ENCODE data around the gene CCDC57. TPM values are rescaled to one million over a fixed set of nuclear protein-coding genes. Genes with fewer than 3 reads are reported as not detected.

CCDC57 gene
- total and polyA plus RNA-seq, 2 of the 4 experiments (the other 2 are of a cell fraction), result 7.3 to 31.3 TPM

DNA sequence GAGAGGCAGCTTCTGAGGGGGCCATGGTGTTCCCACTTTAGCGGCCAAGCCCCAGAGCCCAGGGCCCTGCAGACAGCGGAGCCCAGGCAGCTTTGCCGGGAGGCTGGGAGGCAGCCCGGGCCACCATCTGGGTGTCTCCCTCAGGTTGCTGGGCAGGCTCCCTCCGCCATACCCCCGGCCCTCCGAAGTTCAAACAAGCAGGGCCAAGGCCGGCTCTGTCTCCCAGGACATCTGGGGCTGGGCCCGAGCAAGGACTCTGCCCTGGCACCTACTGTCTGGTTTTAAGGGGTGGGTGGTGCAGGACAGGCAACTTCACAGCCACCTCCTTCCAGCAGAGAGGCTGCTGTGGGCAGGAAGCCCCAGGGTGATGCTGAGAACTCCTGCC is 149.7 kb downstream of the CCDC57 start:
- Histone ChIP-seq H2BK15ac (ENCODE audit: low read depth, low read length) (no peak overlapping the region), H3K36me3 (ENCODE audit: control insufficient read depth, insufficient read depth, low read length) (peaks cover 48% of the 10 kb centered on the region), H2BK5ac (ENCODE audit: low read depth, low read length, poor library complexity, severe bottlenecking) (no peak overlapping the region), H2AFZ (replicated peaks; ENCODE audit: low read length, poor library complexity) (no peak overlapping the region), H3K56ac (ENCODE audit: extremely low read depth, insufficient read depth, low read length) (no peak overlapping the region), H3K9me3 (ENCODE audit: control insufficient read depth, insufficient read depth, low read length) (no peaks in the 10 kb centered on the region), H3K9ac (ENCODE audit: low read depth, low read length) (no peak overlapping the region), H3K4me1 (ENCODE audit: control insufficient read depth, insufficient read depth, low read length) (peaks cover 10% of the 10 kb centered on the region), H3K9me1 (ENCODE audit: insufficient read depth, low read length) (no peaks in the 10 kb centered on the region; the same call in 1 of the 2 replicates), H4K5ac (ENCODE audit: low read depth, low read length) (no peak overlapping the region), H3K4me2 (ENCODE audit: low read depth, low read length) (no peak overlapping the region), H4K20me1 (ENCODE audit: insufficient read depth, low read length) (peaks cover 3% of the 10 kb centered on the region; the same call in 1 of the 2 replicates), H3K18ac (ENCODE audit: low read depth, low read length) (no peak overlapping the region), H4K91ac (ENCODE audit: insufficient read depth, low read depth, low read length) (no peak overlapping the region), H3K79me1 (ENCODE audit: low read depth in 1 of 2, low read length in 2 of 2) (peaks cover 5 to 36% of the 10 kb centered on the region in 2 experiments; a peak in 3 of 4 replicates), H3K4ac (ENCODE audit: low read depth, low read length) (no peak overlapping the region), H3K27ac (ENCODE audit: insufficient read depth, low read length) (no peak overlapping the region), H2BK20ac (ENCODE audit: low read depth, low read length) (no peak overlapping the region), H2BK120ac (ENCODE audit: low read depth, low read length) (no peak overlapping the region), H2AK5ac (ENCODE audit: low read depth, low read length) (no peak overlapping the region), H3K23ac (ENCODE audit: low read depth, low read length) (no peak overlapping the region), H3K4me3 (ENCODE audit: insufficient read depth, low read depth, low read length) (no peak overlapping the region), H4K8ac (ENCODE audit: low read depth in 2 of 2, low read length in 2 of 2) (no peak overlapping the region), H3K27me3 (ENCODE audit: control insufficient read depth, insufficient read depth, low read length) (no peaks in the 10 kb centered on the region), H2AK9ac (replicated peaks; ENCODE audit: low read depth, low read length, poor library complexity) (no peak overlapping the region), H3K14ac (replicated peaks; ENCODE audit: low read depth, low read length) (no peak overlapping the region)
- ATAC-seq (ENCODE audit: low read depth), result no peak
- POLR2A ChIA-PET (ENCODE audit: unreplicated experiment), result no interaction called here
- dilution Hi-C loops (cut with HindIII; ENCODE audit: low sequenced_read_pairs, unreplicated experiment), result no loop called here
- CTCF ChIA-PET, result no interaction called here
- intact Hi-C loops (cut with micrococcal nuclease), result no loop called here
- TF ChIP-seq MAFK (IDR thresholded peaks at IDR 0.05; ENCODE audit: low read depth, low read length) (no peak), NFE2L2 (IDR thresholded peaks at IDR 0.05; ENCODE audit: low read depth, low read length) (no peak), RAD21 (IDR thresholded peaks at IDR 0.05; ENCODE audit: low read length) (no peak), RFX5 (IDR thresholded peaks at IDR 0.05; ENCODE audit: low read depth, low read length) (no peak), MAZ (IDR thresholded peaks at IDR 0.05; ENCODE audit: borderline replicate concordance, low read depth, low read length) (no peak), SMC3 (IDR thresholded peaks at IDR 0.05; ENCODE audit: low read depth, low read length) (no peak), MXI1 (IDR thresholded peaks at IDR 0.05; ENCODE audit: borderline replicate concordance, low read depth, low read length) (no peak), BHLHE40 (IDR thresholded peaks at IDR 0.05; ENCODE audit: low read depth, low read length) (no peak), FOS (IDR thresholded peaks at IDR 0.05; ENCODE audit: low read depth, low read length) (no peak), POLR2A (IDR thresholded peaks at IDR 0.05; ENCODE audit: low read depth, low read length) (no peak), CHD1 (IDR thresholded peaks at IDR 0.05; ENCODE audit: low read depth, low read length) (no peak), CEBPB (IDR thresholded peaks at IDR 0.05; ENCODE audit: low read depth, low read length) (no peak), RCOR1 (IDR thresholded peaks at IDR 0.05; ENCODE audit: insufficient replicate concordance, low read length) (no peak)
- TF ChIP-seq, protein P1, sequence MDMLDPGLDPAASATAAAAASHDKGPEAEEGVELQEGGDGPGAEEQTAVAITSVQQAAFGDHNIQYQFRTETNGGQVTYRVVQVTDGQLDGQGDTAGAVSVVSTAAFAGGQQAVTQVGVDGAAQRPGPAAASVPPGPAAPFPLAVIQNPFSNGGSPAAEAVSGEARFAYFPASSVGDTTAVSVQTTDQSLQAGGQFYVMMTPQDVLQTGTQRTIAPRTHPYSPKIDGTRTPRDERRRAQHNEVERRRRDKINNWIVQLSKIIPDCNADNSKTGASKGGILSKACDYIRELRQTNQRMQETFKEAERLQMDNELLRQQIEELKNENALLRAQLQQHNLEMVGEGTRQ (IDR thresholded peaks at IDR 0.05; ENCODE audit: low read depth, low read length), result no peak
- TF ChIP-seq, protein P2, sequence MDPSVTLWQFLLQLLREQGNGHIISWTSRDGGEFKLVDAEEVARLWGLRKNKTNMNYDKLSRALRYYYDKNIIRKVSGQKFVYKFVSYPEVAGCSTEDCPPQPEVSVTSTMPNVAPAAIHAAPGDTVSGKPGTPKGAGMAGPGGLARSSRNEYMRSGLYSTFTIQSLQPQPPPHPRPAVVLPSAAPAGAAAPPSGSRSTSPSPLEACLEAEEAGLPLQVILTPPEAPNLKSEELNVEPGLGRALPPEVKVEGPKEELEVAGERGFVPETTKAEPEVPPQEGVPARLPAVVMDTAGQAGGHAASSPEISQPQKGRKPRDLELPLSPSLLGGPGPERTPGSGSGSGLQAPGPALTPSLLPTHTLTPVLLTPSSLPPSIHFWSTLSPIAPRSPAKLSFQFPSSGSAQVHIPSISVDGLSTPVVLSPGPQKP (IDR thresholded peaks at IDR 0.05; ENCODE audit: borderline replicate concordance, low read depth, low read length), result no peak
- TF ChIP-seq, protein P3, sequence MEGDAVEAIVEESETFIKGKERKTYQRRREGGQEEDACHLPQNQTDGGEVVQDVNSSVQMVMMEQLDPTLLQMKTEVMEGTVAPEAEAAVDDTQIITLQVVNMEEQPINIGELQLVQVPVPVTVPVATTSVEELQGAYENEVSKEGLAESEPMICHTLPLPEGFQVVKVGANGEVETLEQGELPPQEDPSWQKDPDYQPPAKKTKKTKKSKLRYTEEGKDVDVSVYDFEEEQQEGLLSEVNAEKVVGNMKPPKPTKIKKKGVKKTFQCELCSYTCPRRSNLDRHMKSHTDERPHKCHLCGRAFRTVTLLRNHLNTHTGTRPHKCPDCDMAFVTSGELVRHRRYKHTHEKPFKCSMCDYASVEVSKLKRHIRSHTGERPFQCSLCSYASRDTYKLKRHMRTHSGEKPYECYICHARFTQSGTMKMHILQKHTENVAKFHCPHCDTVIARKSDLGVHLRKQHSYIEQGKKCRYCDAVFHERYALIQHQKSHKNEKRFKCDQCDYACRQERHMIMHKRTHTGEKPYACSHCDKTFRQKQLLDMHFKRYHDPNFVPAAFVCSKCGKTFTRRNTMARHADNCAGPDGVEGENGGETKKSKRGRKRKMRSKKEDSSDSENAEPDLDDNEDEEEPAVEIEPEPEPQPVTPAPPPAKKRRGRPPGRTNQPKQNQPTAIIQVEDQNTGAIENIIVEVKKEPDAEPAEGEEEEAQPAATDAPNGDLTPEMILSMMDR (conservative IDR thresholded peaks at IDR 0.05; ENCODE audit: low read depth, low read length), result no peak
- in situ Hi-C loops (cut with MboI; ENCODE audit: low sequenced_read_pairs), result no loop called here
- DNase-seq, result no peak
- WGBS, 2 experiments (ENCODE audit: extremely low coverage in 2 of 2, insufficient read length in 1 of 2), result 97% methylated on average over 7 of the region's 9 CpGs; no CpG with 5 or more reads in 1 of the 2 experiments
- no TSS peak for BruUV-seq (replicated peaks)

Data from IMR-90 (cell line).